NCI-H187 treated with DMSO at 0.1 percent for 48 hours (cell line): ENCODE data around the gene PC.
A peak's percentile ranks its signal among the peaks of the same experiment; 100 is the strongest.

Experiments used
- DNase-seq: peaks from one replicate; lab custom pipeline; 2025; lab: John Stamatoyannopoulos, UW

The PC gene

GRCh38 chr11:66864924-66865697 is 93.1 kb downstream of the PC start:
- DNase-seq, result no peak

- no peak for DNase-seq
Measured at GRCh38 chr11:66864172-66864901, 93.8 kb downstream of the PC start.

- DNase-seq, result no peak
Measured at GRCh38 chr11:66863428-66864125, 94.6 kb downstream of the PC start.

GRCh38 chr11:66862559-66863037 is 95.6 kb downstream of the PC start:
- no peak for DNase-seq

GRCh38 chr11:66861774-66862558 is 96.2 kb downstream of the PC start:
- no peak for DNase-seq

- no peak for DNase-seq
Measured at GRCh38 chr11:66861038-66861773, 97.0 kb downstream of the PC start.

DNA sequence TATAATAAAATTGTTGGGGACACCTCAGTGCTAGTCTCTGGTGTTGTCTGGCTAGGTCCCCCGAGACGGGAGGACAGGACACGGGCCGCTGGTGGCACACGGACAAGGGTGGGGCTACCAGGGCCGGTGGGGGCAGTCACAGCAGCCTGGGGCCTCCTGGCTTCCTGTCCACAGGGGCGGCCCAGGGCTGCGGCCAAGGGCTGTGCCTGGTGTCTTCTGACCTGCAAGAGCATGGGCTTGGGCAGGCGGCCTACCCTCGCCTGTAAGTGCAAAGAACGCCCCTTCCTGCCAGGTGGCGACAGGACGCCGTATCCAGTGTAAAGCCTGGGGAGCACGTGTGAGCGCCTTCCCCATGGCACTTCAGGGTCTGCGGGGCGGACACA is 97.7 kb downstream of the PC start:
- no peak for DNase-seq

DNA sequence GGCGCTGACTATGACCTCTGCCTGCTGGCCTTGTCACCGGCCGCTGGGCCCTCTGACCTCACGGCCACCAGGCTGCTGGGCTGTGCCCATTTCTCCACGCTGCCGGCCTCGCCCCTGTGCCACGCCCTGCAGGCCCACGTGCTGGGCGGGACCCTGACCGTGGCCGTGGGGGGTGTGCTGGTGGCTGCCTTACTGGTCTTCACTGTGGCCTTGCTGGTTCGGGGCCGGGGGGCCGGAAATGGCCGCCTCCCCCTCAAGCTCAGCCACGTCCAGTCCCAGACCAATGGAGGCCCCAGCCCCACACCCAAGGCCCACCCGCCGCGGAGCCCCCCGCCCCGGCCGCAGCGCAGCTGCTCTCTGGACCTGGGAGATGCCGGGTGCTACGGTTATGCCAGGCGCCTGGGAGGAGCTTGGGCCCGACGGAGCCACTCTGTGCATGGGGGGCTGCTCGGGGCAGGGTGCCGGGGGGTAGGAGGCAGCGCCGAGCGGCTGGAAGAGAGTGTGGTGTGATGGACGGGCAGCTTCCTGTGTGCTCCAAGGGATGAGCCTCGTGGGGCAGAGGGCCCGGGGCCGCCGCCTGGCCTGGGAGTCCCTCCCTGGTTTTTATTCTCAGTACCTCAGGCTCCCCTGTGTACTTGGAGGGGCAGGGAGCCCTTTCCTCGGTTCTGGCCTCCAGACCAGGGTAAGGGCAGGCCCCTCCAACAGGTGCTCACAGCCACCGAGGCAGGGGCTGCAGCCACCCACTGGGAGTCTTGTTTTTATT is 98.3 kb downstream of the PC start:
- no peak for DNase-seq

GRCh38 chr11:66858939-66859685 is 99.1 kb downstream of the PC start:
- DNase-seq, result no peak

DNA sequence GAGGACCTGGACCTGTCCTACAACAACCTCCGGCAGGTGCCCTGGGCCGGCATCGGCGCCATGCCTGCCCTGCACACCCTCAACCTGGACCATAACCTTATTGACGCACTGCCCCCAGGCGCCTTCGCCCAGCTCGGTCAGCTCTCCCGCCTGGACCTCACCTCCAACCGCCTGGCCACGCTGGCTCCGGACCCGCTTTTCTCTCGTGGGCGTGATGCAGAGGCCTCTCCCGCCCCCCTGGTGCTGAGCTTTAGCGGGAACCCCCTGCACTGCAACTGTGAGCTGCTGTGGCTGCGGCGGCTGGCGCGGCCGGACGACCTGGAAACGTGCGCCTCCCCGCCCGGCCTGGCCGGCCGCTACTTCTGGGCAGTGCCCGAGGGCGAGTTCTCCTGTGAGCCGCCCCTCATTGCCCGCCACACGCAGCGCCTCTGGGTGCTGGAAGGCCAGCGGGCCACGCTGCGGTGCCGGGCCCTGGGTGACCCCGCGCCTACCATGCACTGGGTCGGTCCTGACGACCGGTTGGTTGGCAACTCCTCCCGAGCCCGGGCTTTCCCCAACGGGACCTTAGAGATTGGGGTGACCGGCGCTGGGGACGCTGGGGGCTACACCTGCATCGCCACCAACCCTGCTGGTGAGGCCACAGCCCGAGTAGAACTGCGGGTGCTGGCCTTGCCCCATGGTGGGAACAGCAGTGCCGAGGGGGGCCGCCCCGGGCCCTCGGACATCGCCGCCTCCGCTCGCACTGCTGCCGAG is 99.8 kb downstream of the PC start:
- no peak for DNase-seq

GRCh38 chr11:66857927-66858185 is 100.3 kb downstream of the PC start:
- DNase-seq, result no peak

- DNase-seq, result no peak
Measured at GRCh38 chr11:66857234-66857926, 100.8 kb downstream of the PC start.

DNA sequence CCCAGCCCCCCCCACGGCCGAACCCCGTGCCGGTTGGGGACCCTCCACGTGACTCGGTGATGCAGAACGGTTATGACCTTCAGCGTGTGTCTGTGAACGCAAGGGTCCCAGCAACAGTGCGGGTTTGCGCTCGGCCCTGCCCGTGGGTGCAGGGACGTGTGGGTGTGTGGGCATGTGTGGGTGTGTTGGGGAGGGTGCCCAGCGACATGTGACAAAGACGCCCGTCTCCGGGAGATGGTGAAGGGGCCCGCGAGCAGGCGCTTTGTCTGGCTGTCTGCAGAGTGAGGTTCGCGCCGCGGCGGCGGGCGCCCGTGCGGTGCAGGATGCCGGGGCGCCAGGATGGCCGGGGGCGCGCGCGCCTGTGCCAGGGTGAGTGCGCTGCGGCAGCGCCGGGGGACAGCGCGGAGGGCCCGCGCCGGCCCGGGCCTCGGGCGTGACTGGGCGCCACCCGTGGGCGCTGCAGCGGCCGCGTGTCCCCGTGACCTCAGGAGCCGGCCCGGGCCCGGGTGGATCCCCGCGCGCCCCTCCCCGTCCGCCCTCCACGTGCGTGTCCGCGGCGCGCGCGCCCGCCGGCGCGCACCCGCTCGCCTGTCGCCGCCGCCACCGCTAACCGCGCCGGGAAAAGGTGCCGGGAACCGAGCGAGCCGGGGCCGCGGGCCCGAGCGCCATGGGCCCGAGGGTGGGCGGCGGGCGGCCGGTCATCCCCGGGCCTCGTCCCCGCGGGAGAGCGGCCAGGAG is 101.5 kb downstream of the PC start, which contains the start of gene LRFN4:
Gene LRFN4, plus strand, starts transcription at position 569 of the 738 bp plus-strand sequence. CDS start 681 bp downstream, outside the sequence.
- no peak for DNase-seq

DNA sequence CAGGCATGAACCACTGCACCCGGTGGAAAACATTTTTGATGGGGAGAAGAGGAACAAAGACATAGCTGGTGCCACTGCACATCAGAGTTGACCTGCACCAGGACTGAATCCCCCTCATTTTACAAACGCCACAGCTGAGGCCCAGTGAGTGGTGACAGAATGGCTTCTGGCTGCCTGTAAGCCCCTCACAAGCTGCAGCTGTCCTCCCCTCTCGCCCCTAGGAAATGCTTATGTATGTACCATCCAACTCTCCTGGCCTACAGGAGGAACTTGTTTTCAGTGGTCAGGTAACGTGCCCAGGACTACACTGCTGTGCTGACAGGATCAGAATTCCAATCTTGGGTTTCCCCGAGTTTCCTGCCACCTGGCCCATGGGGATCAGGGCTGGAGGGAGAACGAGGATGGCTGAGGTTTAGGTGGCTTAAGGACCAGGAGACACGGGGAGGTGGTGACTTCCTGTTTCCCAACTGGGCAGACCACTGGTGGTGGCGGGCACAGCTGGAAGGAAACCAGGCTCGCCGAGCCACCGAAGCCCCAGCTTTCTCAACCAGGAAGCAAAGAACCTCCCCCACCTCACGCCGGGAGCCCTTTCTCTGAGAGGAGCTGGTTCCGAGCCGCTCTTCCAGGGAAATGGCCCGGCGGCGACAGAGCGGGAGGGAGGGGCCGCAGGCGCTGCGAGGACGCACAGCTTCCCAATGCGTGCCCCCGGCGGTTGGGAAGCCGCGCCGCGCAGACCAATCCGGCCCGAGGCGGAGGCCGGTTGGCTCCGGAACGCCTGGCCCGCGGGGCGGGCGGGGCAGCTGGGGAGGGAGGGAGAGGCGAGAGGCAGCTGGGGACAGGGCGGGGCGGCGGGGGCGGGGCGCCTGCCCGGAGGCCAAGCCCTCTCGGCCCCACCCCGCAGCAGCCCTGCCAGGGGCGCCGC is 102.3 kb downstream of the PC start:
- peak; percentile 37 for DNase-seq

DNA sequence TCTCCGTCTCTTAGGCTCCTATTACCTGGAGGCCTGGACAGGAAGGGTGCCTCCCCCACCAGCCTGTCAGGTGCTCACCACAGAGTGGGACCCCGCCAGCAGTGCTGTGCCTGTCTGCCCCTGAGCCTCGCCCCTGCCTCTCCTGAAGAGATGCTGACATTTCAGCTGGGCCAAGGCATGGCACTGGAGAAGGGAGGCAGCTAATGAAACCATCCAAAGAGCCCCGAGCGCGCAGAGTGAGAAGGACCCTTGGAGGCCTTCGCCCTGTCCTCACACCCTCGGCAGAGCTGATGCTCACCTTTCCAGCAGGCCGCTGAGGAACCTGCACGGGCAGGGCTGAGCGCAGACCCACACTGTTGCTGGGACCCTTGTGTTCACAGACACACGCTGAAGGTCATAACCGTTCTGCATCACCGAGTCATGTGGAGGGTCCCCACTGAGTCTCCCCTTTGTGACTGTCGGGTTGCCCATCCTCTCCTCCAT is 103.4 kb downstream of the PC start:
- no peak for DNase-seq

- no peak for DNase-seq
Measured at GRCh38 chr11:66854231-66854661, 103.9 kb downstream of the PC start.
